ENCODE measurements around the gene CTIF. TPM values are rescaled to one million over a fixed set of nuclear protein-coding genes. Genes with fewer than 3 reads are reported as not detected.

The CTIF gene
- total and polyA plus RNA-seq, 2 experiments from 2014 or later = 22.1 to 27.9 TPM

GRCh38 chr18:48531082-48531403, 7.8 kb upstream of the CTIF start:
- Histone ChIP-seq H3K36me3 (replicated peaks; ENCODE audit: insufficient read depth, low read depth) (no peaks in the 10 kb centered on the region), H3K79me2 (no peaks in the 10 kb centered on the region), H2AFZ (no peak overlapping the region), H4K20me1 (ENCODE audit: insufficient read depth, poor library complexity, severe bottlenecking) (no peaks in the 10 kb centered on the region), H3K4me1 (ENCODE audit: insufficient read depth) (no peaks in the 10 kb centered on the region), H3K9me2 (replicated peaks; ENCODE audit: insufficient read depth) (no peaks in the 10 kb centered on the region), H3K4me3 (no peak overlapping the region), H3K27ac (no peak overlapping the region), H3K27me3 (no peaks in the 10 kb centered on the region), H3K9me3 (ENCODE audit: low read depth) (no peaks in the 10 kb centered on the region), H3K4me2 (no peak overlapping the region)
- TF ChIP-seq EZH2phosphoT487 (IDR thresholded peaks at IDR 0.05; ENCODE audit: low read depth, severe bottlenecking, unreplicated experiment) (no peak), CTCF (IDR thresholded peaks at IDR 0.05; ENCODE audit: poor library complexity) (no peak), EZH2 (IDR thresholded peaks at IDR 0.05; ENCODE audit: borderline replicate concordance) (no peak)
- 71% methylated on average over 1 of the region's 1 CpG for WGBS (ENCODE audit: low lambda C conversion rate, missing lambda C conversion rate)
- no peak for DNase-seq (ENCODE audit: low spot score)

GRCh38 chr18:48531908-48532307, 6.9 kb upstream of the CTIF start:
- no peak overlapping the region for H2AFZ ChIP-seq
- no peaks in the 10 kb centered on the region for H4K20me1 ChIP-seq (ENCODE audit: insufficient read depth, poor library complexity, severe bottlenecking)
- no peak for TF ChIP-seq EZH2 (IDR thresholded peaks at IDR 0.05; ENCODE audit: borderline replicate concordance)
- no peak for TF ChIP-seq CTCF (IDR thresholded peaks at IDR 0.05; ENCODE audit: poor library complexity)
- TF ChIP-seq EZH2phosphoT487 (IDR thresholded peaks at IDR 0.05; ENCODE audit: low read depth, severe bottlenecking, unreplicated experiment) = no peak
- H3K4me2 ChIP-seq = no peak overlapping the region
- H3K9me3 ChIP-seq (ENCODE audit: low read depth) = no peaks in the 10 kb centered on the region
- no peaks in the 10 kb centered on the region for H3K27me3 ChIP-seq
- DNase-seq (ENCODE audit: low spot score) = no peak
- H3K36me3 ChIP-seq (replicated peaks; ENCODE audit: insufficient read depth, low read depth) = no peaks in the 10 kb centered on the region
- no peak overlapping the region for H3K27ac ChIP-seq
- H3K4me3 ChIP-seq = no peak overlapping the region
- H3K79me2 ChIP-seq = no peaks in the 10 kb centered on the region
- WGBS (ENCODE audit: low lambda C conversion rate, missing lambda C conversion rate) = 76% methylated on average over 3 of the region's 3 CpGs
- no peaks in the 10 kb centered on the region for H3K4me1 ChIP-seq (ENCODE audit: insufficient read depth)
- H3K9me2 ChIP-seq (replicated peaks; ENCODE audit: insufficient read depth) = no peaks in the 10 kb centered on the region

GRCh38 chr18:48533340-48534070, 5.3 kb upstream of the CTIF start:
- WGBS (ENCODE audit: low lambda C conversion rate, missing lambda C conversion rate) = 77% methylated on average over 6 of the region's 6 CpGs
- H3K27me3 ChIP-seq = no peaks in the 10 kb centered on the region
- no peak for DNase-seq (ENCODE audit: low spot score)
- H3K4me3 ChIP-seq = no peak overlapping the region
- H3K9me3 ChIP-seq (ENCODE audit: low read depth) = no peaks in the 10 kb centered on the region
- H2AFZ ChIP-seq = no peak overlapping the region
- no peaks in the 10 kb centered on the region for H3K79me2 ChIP-seq
- no peak overlapping the region for H3K27ac ChIP-seq
- H4K20me1 ChIP-seq (ENCODE audit: insufficient read depth, poor library complexity, severe bottlenecking) = no peaks in the 10 kb centered on the region
- no peaks in the 10 kb centered on the region for H3K9me2 ChIP-seq (replicated peaks; ENCODE audit: insufficient read depth)
- H3K4me1 ChIP-seq (ENCODE audit: insufficient read depth) = no peaks in the 10 kb centered on the region
- H3K4me2 ChIP-seq = no peak overlapping the region
- H3K36me3 ChIP-seq (replicated peaks; ENCODE audit: insufficient read depth, low read depth) = no peaks in the 10 kb centered on the region
- TF ChIP-seq EZH2 (IDR thresholded peaks at IDR 0.05; ENCODE audit: borderline replicate concordance) (no peak), CTCF (IDR thresholded peaks at IDR 0.05; ENCODE audit: poor library complexity) (no peak), EZH2phosphoT487 (IDR thresholded peaks at IDR 0.05; ENCODE audit: low read depth, severe bottlenecking, unreplicated experiment) (no peak)

All from hepatocyte (in vitro differentiated cells).